AG10803 (cell line): Measurements from ENCODE around the gene CENPP.
A peak's percentile ranks its signal among the peaks of the same experiment; 100 is the strongest.

ENCODE experiments used
- DNase-seq: peaks from one replicate; pipeline ENCODE4 v3.0.0; 2010; ENCODE audit warnings: low read depth
- H3K4me3 ChIP-seq: 2 replicates; pipeline ENCODE4 v1.5.1; 2011; ENCODE audit warnings: mild to moderate bottlenecking, low read length, control low read depth
- TF ChIP-seq, protein P1 (sequence below): conservative IDR thresholded peaks from 2 replicates; pipeline ENCODE4 v1.5.1; 2011; ENCODE audit warnings: mild to moderate bottlenecking, low read length, control low read depth, inconsistent platforms

Gene CENPP

GRCh38 chr9:92432972-92433548 is 107.3 kb downstream of the CENPP start:
- DNase-seq: peak; percentile 61
- H3K4me3 ChIP-seq: no peak overlapping the region
- TF ChIP-seq, protein P1, sequence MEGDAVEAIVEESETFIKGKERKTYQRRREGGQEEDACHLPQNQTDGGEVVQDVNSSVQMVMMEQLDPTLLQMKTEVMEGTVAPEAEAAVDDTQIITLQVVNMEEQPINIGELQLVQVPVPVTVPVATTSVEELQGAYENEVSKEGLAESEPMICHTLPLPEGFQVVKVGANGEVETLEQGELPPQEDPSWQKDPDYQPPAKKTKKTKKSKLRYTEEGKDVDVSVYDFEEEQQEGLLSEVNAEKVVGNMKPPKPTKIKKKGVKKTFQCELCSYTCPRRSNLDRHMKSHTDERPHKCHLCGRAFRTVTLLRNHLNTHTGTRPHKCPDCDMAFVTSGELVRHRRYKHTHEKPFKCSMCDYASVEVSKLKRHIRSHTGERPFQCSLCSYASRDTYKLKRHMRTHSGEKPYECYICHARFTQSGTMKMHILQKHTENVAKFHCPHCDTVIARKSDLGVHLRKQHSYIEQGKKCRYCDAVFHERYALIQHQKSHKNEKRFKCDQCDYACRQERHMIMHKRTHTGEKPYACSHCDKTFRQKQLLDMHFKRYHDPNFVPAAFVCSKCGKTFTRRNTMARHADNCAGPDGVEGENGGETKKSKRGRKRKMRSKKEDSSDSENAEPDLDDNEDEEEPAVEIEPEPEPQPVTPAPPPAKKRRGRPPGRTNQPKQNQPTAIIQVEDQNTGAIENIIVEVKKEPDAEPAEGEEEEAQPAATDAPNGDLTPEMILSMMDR: no peak

- TF ChIP-seq, protein P1: no peak
- no peak for DNase-seq
- no peak overlapping the region for H3K4me3 ChIP-seq
Observed at GRCh38 chr9:92435263-92435662, 109.5 kb downstream of the CENPP start.

- DNase-seq: peak; percentile 45
- TF ChIP-seq, protein P1: peak; percentile 52
- no peak overlapping the region for H3K4me3 ChIP-seq
Observed at GRCh38 chr9:92438900-92439526, 113.3 kb downstream of the CENPP start.

GRCh38 chr9:92439921-92440750 is 114.4 kb downstream of the CENPP start:
- no peak overlapping the region for H3K4me3 ChIP-seq
- TF ChIP-seq, protein P1: no peak
- peak; percentile 51 for DNase-seq

GRCh38 chr9:92440751-92441046 is 114.9 kb downstream of the CENPP start:
- DNase-seq: no peak
- TF ChIP-seq, protein P1: no peak

DNA sequence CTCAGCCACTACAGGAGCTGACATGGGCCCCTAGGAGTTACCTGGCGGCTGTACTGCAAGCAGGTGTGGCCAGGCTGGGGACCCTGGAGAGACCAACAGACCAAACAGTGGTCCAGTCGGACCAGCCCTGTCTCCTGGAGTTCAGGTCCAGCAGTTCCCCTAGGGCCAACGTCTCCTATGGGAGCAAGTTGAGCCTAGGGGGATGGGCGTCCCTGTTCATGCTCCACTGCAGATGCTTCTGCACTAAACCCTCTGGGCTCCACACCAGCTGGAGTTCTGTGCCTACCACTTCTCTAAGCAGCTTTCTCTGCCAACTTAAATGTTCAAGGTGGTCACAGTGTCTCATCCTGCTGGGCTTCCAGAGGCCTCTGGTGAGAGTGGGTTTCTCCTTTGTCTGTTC is 119.1 kb downstream of the CENPP start:
- no peak for DNase-seq

More at GRCh38 chr9:92440751-92441046, 114.9 kb downstream of the CENPP start:
- H3K4me3 ChIP-seq: no peak overlapping the region

More for the DNA sequence above, 119.1 kb downstream of the CENPP start:
- H3K4me3 ChIP-seq: no peak overlapping the region
- TF ChIP-seq, protein P1: no peak
